GM12874 (cell line): ENCODE results near the gene DAGLA.
A peak's percentile ranks its signal among the peaks of the same experiment; 100 is the strongest.

ENCODE experiments used
- TF ChIP-seq, protein P1 (sequence below): IDR thresholded peaks from 2 replicates; pipeline ENCODE4 v1.5.1; 2011; ENCODE audit warnings: low read depth, mild to moderate bottlenecking, control low read depth, low read length, moderate library complexity; ENCODE audit not compliant: insufficient read depth

The DAGLA gene

DNA sequence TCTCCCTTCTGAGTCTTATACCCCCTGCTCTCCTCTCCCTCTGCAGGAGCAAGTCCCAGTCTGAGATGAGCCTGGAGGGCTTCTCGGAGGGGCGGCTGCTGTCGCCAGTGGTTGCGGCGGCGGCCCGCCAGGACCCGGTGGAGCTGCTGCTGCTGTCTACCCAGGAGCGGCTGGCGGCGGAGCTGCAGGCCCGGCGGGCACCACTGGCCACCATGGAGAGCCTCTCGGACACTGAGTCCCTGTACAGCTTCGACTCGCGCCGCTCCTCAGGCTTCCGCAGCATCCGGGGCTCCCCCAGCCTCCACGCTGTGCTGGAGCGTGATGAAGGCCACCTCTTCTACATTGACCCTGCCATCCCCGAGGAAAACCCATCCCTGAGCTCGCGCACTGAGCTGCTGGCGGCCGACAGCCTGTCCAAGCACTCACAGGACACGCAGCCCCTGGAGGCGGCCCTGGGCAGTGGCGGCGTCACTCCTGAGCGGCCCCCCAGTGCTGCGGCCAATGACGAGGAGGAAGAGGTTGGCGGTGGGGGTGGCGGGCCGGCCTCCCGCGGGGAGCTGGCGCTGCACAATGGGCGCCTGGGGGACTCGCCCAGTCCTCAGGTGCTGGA is 63.4 kb downstream of the DAGLA start:
- TF ChIP-seq, protein P1, sequence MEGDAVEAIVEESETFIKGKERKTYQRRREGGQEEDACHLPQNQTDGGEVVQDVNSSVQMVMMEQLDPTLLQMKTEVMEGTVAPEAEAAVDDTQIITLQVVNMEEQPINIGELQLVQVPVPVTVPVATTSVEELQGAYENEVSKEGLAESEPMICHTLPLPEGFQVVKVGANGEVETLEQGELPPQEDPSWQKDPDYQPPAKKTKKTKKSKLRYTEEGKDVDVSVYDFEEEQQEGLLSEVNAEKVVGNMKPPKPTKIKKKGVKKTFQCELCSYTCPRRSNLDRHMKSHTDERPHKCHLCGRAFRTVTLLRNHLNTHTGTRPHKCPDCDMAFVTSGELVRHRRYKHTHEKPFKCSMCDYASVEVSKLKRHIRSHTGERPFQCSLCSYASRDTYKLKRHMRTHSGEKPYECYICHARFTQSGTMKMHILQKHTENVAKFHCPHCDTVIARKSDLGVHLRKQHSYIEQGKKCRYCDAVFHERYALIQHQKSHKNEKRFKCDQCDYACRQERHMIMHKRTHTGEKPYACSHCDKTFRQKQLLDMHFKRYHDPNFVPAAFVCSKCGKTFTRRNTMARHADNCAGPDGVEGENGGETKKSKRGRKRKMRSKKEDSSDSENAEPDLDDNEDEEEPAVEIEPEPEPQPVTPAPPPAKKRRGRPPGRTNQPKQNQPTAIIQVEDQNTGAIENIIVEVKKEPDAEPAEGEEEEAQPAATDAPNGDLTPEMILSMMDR, result no peak

DNA sequence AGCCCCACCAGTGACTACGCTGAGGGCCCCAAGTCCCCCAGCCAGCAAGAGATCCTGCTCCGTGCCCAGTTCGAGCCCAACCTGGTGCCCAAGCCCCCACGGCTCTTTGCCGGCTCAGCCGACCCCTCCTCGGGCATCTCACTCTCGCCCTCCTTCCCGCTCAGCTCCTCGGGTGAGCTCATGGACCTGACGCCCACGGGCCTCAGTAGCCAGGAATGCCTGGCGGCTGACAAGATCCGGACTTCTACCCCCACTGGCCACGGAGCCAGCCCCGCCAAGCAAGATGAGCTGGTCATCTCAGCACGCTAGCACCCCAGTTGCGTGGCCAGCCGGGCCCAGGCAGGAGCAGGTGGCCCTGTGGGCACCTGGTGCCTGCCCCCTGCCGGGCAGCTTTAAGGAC is 64.0 kb downstream of the DAGLA start:
- TF ChIP-seq, protein P1, result no peak

GRCh38 chr11:61744609-61745156 is 64.5 kb downstream of the DAGLA start:
- TF ChIP-seq, protein P1, result no peak

DNA sequence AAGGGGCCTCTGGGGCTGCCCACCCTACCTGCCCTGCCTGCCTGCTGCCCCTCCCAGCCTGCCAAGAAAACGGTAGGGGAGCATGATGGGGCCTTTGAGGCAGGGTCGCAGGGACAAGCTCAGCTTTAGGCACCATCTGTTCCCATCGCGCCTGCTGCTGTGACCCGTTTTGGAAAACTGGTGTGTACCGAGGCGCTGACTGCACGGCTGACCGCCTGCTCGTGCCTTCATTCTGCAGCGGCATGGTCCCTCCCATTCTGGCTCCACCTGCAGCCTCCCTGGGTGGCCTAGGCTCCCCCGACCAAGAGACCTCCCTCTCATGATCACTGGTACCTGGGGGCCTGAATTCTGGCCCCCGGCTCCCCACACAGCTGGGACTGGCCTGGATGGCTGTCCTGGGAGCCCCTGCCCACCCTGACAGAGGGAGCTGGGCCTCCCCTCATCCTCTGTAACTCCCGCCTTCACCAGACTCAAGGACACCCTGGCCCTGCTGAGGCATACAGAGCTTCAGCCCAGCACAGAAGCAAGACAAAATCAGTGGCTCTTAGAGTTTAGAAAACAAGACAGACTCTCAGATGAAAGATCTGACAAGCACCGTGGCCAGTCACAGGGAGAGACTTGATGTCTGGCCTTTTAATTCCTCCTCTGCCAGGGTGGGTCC is 65.7 kb downstream of the DAGLA start:
- TF ChIP-seq, protein P1, result no peak

- TF ChIP-seq, protein P1, result no peak
Observed at GRCh38 chr11:61746442-61747191, 66.4 kb downstream of the DAGLA start.

GRCh38 chr11:61747192-61747966 is 67.2 kb downstream of the DAGLA start:
- TF ChIP-seq, protein P1, result peak; percentile 99

- TF ChIP-seq, protein P1, result no peak
Observed at GRCh38 chr11:61747967-61748285, 67.7 kb downstream of the DAGLA start.
